Ovary (tissue), 3 donors: ENCODE measurements around the gene SIN3A.

Experiments
- CTCF ChIP-seq, 3 donors: fragments of 450-650 bp in 2 of 3; fragments of 200-600 bp in 1 of 3; IDR thresholded peaks; one replicate each; pipeline versions ENCODE4 v1.5.1 to v1.8.0; 2016 to 2022; ENCODE audit warnings: antibody characterized with exemption in 3 of 3, mild to moderate bottlenecking in 1 of 3
- POLR2A ChIP-seq: fragments of 450-650 bp; IDR thresholded peaks from one replicate; pipeline ENCODE4 v1.6.1; 2017; ENCODE audit warnings: antibody characterized with exemption, mild to moderate bottlenecking, moderate library complexity
- donor health status: DM: no; HTN: no; CAD: no.

GRCh38 chr15:75425966-75426500 lies 25.5 kb downstream of the SIN3A start:
- TF ChIP-seq CTCF (IDR thresholded peaks at IDR 0.05) (no peak), POLR2A (no peak)
